ENCODE measurements around the gene BDP1.
"Not testable (repeated sequence)": the region's sequence is repeated elsewhere in the genome, so short reads cannot be mapped to it uniquely, and the experiment has no call there.

DNA sequence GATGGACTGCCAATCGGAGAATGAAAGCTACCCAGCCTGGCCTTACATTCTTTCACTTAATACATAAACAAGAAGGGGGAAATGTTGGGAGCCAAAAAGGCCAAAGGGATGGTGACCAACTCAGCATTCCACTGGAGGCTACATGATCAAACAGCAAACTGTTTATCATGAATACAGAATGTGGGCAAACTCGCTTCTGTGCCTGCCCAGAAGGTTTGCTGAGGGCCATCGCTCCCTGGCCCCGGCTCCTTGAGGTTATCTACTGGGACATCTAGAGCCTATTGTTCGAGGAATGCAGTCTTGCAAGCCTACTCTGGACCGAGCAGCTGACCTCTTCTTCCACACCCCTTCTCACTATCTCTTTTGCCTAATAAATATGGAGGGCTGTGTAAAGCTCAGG lies 122.4 kb downstream of the BDP1 start:
- not testable (repeated sequence) for TF ChIP-seq POLR2A (IDR thresholded peaks at IDR 0.05)
- TF ChIP-seq, protein P1, sequence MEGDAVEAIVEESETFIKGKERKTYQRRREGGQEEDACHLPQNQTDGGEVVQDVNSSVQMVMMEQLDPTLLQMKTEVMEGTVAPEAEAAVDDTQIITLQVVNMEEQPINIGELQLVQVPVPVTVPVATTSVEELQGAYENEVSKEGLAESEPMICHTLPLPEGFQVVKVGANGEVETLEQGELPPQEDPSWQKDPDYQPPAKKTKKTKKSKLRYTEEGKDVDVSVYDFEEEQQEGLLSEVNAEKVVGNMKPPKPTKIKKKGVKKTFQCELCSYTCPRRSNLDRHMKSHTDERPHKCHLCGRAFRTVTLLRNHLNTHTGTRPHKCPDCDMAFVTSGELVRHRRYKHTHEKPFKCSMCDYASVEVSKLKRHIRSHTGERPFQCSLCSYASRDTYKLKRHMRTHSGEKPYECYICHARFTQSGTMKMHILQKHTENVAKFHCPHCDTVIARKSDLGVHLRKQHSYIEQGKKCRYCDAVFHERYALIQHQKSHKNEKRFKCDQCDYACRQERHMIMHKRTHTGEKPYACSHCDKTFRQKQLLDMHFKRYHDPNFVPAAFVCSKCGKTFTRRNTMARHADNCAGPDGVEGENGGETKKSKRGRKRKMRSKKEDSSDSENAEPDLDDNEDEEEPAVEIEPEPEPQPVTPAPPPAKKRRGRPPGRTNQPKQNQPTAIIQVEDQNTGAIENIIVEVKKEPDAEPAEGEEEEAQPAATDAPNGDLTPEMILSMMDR (IDR thresholded peaks at IDR 0.05) = not testable (repeated sequence)

Measured in testis (tissue), 2 donors.